ENCODE measurements around the gene NPR3.

NPR3 gene, protein sequence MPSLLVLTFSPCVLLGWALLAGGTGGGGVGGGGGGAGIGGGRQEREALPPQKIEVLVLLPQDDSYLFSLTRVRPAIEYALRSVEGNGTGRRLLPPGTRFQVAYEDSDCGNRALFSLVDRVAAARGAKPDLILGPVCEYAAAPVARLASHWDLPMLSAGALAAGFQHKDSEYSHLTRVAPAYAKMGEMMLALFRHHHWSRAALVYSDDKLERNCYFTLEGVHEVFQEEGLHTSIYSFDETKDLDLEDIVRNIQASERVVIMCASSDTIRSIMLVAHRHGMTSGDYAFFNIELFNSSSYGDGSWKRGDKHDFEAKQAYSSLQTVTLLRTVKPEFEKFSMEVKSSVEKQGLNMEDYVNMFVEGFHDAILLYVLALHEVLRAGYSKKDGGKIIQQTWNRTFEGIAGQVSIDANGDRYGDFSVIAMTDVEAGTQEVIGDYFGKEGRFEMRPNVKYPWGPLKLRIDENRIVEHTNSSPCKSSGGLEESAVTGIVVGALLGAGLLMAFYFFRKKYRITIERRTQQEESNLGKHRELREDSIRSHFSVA

GRCh38 chr5:32710550-32711361 is at the start of gene NPR3:
Gene NPR3, plus strand, starts transcription at chr5:32711321. Its CDS starts 456 bp downstream, at chr5:32711777.
- DNase-seq (ENCODE audit: low read depth, low spot score), result no peak

DNA sequence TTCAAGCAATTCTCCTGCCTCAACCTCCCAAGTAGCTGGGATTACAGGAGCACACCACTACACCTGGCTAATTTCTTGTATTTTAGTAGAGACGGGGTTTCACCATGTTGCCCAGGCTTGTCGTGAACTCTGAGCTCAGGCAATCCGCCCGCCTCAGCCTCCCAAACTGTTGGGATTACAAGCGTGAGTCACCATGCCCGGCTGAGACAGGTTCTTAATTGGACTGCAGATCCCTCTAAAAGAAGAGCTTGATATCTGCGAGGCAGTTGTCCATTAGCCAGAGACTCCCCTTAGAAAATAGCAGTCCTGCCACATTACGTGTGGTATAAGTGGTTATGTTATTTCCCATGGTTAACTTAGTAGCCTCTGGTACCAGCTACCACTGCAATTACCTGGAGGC is 46.6 kb upstream of the NPR3 start:
- DNase-seq (ENCODE audit: low read depth, low spot score), result no peak

- no peak for DNase-seq (ENCODE audit: low read depth, low spot score)
These were observed 42.6 kb upstream of the NPR3 start for GRCh38 chr5:32668552-32668951.

DNA sequence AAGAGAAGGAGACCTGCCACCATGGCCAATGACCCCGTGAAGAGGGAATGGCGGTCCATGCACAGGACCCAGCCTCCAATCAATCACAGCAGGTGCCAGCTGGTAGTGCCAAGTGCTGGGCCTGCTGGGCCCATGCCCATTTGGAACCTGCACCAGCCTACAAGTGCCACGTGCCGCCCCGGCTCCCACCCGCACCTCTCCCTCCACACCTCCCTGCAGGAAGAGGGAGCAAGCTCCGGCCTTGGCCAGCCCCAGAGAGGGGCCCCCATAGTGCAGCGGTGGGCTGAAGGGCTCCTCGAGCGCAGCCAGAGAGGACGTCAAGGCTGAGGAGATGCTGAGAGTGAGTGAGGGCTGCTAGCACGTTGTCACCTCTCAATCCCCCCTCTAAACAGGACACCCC is 37.8 kb upstream of the NPR3 start:
- DNase-seq (ENCODE audit: low read depth, low spot score), result no peak

- DNase-seq (ENCODE audit: low read depth, low spot score), result no peak
These were observed 34.1 kb upstream of the NPR3 start for GRCh38 chr5:32677023-32677422.

GRCh38 chr5:32678472-32678871 is 32.6 kb upstream of the NPR3 start:
- no peak for DNase-seq (ENCODE audit: low read depth, low spot score)

- no peak for DNase-seq (ENCODE audit: low read depth, low spot score)
These were observed 31.9 kb upstream of the NPR3 start for GRCh38 chr5:32679218-32679617.

- DNase-seq (ENCODE audit: low read depth, low spot score), result no peak
These were observed 30.9 kb upstream of the NPR3 start for GRCh38 chr5:32680183-32680582.

DNA sequence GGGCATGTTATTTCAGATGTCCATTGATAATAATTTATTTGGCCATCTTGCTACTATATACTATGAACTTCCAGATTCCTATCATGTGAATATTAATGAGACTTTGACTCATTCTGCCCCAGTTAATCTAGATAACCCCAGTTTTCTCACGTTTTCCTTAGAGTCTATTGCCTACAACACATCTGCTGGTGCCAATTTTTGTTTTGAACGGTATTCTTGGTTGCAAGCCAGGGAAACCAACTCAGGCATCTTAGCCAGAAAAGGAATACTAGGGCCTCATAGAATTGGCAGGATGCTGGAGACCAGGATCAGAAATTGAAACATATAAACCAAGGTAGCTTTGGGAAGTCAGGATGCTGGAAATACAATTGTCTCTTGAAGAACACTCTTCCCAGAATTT is 28.0 kb upstream of the NPR3 start:
- DNase-seq (ENCODE audit: low read depth, low spot score), result no peak

GRCh38 chr5:32684260-32684659 is 26.9 kb upstream of the NPR3 start:
- no peak for DNase-seq (ENCODE audit: low read depth, low spot score)

DNA sequence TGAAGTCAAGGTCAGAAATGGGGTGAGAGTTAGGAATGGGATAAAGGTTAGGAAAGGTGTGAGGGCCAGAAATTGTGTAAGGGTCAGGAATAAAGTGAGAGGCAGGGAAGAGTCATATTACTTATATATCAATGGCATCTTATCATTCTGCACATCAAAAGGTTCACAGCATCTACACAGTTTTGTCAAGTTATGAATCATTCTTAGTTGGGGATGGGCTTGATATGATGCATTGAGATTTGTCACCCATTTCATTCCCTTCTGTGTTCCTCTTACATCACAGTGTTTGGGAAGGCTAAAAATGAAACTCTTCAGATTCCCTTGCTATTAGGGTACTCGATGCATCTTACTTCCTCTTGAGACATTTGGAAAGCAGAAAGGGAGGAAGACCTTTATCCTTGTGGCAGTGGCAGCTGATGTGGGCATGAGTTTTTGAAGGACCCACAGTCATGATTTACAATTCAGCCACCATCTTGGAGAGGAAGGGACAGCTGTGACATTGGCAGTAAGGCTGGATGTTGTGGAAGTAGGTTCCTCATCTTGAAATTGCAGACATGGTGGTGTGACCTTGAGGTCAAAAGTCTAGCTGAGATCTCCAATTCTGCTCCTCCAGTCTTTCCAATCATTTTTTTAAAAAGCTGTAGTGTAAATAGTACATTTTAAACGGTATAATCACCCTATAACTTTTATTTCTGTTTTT is 24.2 kb upstream of the NPR3 start:
- DNase-seq (ENCODE audit: low read depth, low spot score), result no peak

DNA sequence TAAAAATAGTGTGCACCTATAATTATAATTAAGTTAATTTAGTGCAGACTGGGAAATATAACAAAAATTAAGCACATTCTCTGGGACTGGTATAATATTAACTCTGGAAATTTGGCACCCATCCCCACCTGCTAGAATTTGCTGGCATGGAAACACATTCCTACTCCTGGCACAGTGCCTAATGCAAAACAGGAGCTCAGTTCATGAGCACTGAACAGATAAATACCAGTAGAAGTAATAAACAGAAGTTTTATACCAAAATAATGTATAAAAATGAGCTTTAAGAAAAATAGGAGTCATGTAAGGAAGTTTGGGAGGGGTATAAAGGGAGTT is 23.7 kb upstream of the NPR3 start:
- DNase-seq (ENCODE audit: low read depth, low spot score), result no peak

DNA sequence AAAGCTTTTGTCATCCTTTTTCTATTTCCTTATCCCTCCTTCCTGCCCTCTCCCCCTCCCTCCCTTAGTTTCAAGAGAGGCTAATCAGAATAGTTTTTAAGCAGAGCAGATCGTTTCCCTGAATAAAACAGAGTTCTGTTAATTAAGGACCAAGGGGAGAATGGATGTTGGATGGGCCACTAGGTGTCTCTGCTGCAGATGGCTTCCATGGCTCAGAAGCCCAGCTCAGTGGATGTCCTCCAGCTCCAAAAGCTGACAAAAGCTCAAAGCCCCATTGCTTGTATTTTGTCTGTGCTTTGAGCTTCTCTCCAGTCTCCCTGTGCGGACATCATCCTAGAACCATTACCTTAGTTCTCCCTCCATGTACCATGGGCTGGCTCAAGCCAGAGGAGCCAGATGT is 21.0 kb upstream of the NPR3 start:
- DNase-seq (ENCODE audit: low read depth, low spot score), result no peak

DNA sequence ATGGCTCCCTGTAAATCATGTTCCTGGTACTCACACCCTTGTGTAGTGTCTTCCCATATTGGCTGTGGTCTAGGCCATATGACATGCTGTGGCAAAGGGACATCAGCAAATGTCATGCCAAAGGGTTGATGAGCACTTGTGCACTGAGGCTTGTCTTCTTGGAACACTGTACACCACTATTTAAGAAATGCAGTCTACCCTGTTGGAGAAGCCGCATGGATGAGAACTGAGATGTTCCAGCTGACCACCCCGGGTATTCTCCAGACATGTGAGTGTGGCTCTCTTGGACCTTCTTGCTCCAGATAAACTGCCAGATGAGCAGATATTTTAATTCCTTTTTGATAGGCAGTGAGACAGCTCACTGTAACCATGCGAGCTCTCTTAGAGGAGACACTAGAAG is 20.5 kb upstream of the NPR3 start:
- DNase-seq (ENCODE audit: low read depth, low spot score), result no peak

DNA sequence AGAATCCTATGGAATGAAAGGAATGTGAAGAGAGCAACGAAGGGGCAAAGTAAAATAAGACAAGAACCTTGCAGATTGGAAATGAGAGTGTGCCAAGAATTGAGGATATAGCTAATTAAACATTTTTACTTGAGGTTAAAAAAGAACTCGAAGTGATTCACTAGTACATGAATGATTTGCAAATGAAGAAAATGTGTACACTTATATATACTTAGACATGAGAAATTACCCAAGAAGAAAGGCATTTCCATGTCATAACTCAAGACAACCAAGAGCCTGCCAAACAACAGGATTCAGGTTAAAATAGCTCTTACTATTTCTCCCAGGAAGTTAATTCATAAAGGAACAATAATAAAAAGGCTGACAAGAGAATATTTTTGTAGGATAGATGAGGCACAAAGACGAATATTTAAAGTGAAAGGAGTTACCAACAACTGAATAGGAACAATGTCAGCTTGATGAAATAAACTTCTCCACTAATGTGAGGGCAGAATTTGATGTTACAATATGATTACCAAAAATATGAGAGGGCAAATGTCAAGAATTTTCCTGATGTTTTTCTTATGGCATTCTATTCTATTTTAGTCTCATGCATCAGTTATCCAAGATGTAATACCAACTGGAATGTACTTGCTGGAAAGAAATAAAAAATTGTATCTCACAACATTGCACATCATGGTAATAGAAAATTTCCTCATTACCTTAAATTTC is 18.9 kb upstream of the NPR3 start:
- no peak for DNase-seq (ENCODE audit: low read depth, low spot score)

DNA sequence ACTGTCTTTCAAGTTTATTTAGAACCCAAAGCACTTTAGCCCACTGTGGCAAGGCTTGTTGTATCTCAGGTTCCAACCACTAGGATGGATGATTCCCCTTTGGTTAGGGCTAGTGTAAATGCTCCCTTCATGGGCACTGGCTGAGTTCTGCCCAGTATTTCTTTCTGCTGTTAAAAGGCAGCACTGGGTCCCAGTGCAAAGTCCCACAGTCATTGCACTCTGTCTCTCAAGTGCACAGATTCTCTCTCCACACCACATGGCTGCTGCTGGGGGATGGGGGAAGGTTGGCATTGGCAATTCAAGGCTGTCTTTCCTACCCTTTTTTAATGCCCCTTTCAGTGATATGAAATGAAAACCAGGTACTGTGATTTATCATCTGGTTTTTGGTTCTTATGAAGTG is 7.2 kb upstream of the NPR3 start:
- no peak for DNase-seq (ENCODE audit: low read depth, low spot score)

GRCh38 chr5:32707418-32707997 is 3.6 kb upstream of the NPR3 start:
- DNase-seq (ENCODE audit: low read depth, low spot score), result no peak

GRCh38 chr5:32708949-32709348 is 2.2 kb upstream of the NPR3 start:
- DNase-seq (ENCODE audit: low read depth, low spot score), result no peak

DNA sequence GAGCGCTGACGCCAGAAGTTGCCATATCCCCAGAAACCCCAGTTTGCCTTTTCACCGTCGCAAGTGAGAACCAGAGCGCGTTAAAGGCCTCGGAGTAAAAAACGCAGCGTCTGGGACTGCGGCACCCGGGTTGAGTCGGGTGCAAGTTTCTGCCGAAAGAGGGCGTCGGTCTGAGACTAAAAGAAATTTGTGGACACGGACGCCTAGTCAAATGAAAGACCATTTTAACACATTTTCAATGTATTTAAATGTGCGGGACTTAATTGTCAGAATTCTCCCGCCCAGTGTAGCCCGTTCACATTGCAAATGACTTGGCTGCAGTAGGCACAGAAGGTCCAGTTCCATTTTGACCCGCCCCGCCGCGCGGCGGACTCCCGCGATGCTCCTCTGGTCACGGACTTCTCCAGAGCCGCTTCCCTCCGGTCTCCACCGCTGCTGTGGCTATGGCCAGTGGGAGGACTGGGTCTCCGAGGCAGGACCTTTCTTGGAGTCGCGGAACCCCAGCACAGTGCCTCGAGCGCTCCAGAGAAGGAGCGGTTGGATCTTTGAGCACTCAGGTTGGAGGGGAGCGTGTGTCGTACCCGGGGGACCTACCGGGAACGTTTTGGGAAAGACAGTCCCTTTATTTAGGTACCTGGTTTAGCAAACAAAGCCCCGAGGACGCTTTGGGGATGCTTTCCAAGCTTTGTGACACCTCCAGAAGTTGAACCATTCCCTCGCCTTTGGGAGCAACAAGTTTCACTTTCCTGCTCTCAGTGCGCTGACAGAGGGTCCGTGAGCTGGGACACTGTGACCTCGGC is 1.2 kb upstream of the NPR3 start:
- DNase-seq (ENCODE audit: low read depth, low spot score), result no peak

DNA sequence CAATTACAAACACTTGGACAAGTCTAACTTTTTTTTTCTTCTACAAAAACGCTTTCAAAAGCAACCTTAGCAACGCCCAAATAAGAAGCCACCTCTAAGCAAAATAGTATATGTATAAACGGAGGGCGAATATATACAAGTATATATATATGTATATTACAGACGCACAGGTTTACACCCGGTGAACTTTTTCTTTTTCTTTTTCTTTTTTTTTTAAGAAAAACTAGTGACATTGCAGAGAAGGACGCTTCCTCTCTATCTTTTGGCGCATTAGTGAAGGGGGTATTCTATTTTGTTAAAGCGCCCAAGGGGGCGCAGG is 200 bp downstream of the NPR3 start:
- DNase-seq (ENCODE audit: low read depth, low spot score), result no peak

Measured in activated CD4-positive, CD25-positive, alpha-beta regulatory T cell treated with anti-CD3 and anti-CD28 coated beads, Interleukin-2, amount 50 U/mL, for 16 hours (primary cell).